Measurements from ENCODE around the gene SNX32.

Gene SNX32

DNA sequence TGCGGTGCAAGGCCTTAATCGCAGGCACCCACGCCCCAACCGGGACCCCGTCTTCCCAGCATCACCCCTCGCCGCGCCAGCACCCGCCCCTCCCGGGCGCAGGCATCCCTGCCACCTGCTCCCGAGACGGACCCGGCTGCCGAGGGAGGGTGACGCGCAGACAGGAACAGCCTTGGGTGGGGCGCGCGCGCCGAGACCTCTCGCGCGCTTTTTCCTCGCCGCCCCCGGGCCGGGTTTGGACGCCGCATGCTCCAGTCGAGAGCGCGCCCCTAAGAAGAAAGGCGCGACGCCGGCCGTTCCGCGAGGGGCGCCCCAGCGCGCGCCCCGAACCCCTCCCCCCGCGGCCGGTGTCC is 23.7 kb downstream of the SNX32 start:
- no peak for DNase-seq (ENCODE audit: low spot score)

DNA sequence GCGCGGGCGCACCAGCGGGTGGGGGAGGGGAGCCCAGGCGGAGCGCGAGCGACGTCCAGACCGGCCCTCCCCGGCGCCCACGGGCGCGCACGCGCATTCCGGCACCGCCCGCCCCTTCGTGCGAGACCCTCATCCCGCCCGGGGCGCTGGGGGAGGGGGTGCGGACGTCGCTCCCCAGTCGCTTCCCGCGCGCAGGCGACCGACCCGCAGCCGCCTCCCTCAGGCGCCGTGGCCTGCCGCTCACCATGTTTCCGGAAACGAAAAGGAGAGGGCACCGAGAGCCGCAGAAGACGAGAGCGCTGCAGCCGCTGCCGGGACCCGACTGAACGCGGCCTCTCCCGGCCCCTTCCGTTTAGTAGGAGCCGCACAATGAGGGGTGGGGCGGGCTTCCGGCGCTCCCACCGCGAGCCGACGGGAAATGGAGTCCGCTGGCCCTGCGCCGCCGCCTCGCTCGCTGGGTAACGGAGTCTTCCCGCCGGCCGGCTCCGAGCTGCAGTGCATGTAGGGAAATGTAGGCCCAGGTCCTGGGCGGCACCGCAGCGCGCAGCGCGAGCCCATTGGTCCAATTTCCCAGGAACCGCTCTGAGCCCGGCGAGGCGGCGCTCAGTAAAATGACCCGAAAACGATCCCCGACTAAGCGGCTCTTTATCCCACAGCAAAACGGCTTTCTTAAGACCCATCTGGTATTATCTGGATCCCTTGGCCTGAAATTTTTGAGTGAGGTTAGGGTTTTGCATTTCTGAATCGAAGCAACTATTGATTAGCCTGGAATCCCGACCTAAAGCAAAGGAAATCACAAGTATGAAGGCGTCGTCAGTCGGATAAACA is 24.3 kb downstream of the SNX32 start, which contains the start of gene CFL1:
Gene CFL1 (minus strand): TSS at position 328 of the 828 bp plus-strand sequence. CDS start 81 bp downstream, at position 247.
- DNase-seq (ENCODE audit: low spot score) = peak; percentile 91

DNA sequence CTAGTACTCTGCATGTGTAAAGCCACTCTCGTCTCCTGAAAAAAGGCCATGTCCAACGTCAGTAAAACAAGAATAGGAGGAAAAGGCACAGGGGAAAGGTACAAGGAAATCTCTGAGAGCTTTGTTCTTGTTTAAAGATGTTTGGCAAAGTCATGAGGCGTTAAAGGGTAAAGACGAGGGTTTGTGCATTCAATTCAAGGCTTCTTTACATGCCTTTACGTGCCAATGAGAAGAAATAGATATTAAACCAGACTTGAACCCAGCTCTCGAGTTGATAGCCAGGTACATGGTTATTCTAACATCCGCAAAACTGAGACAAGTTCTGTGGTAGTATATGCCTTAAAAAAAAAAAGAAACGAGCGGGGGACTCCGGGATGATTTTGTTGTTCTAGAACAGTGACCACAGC is 24.9 kb downstream of the SNX32 start:
- DNase-seq (ENCODE audit: low spot score) = no peak

DNA sequence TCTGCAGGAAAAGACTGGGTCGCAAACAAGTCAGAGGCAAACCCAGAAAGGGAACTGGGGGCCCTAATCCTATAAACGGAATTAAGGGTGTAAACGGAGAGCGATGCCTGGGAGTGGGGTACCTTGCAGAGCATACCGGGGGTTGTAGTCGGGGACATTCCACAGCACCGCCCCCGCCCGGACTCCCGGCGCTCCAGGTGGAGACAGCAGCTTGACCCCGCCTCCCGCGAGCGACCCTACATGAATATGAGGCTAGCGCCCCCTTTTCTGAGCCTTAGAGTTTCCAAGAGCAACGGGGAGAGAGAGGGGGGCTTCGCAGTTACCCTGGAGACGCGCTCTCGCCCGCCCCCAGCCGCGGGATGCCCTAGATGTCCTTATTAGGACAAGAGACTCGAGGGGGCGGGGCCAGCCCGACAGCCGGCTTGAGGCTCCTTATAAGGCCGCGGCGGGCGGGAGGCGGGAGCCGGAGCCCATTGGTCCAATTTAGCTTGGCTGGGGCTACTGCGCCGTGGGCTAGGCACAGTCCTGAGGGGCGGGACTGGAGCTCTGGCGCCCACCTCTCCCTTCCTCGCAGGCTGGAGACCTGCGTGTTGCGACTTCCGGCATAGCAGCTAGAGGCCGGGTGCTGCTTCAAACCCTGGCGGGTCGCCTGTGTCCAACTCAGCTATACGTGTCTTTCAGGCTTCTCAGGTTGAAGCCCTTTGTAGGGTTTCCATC is 25.5 kb downstream of the SNX32 start:
- peak; percentile 95 for DNase-seq (ENCODE audit: low spot score)

GRCh38 chr11:65859812-65860277 is 26.1 kb downstream of the SNX32 start:
- DNase-seq (ENCODE audit: low spot score) = no peak

DNA sequence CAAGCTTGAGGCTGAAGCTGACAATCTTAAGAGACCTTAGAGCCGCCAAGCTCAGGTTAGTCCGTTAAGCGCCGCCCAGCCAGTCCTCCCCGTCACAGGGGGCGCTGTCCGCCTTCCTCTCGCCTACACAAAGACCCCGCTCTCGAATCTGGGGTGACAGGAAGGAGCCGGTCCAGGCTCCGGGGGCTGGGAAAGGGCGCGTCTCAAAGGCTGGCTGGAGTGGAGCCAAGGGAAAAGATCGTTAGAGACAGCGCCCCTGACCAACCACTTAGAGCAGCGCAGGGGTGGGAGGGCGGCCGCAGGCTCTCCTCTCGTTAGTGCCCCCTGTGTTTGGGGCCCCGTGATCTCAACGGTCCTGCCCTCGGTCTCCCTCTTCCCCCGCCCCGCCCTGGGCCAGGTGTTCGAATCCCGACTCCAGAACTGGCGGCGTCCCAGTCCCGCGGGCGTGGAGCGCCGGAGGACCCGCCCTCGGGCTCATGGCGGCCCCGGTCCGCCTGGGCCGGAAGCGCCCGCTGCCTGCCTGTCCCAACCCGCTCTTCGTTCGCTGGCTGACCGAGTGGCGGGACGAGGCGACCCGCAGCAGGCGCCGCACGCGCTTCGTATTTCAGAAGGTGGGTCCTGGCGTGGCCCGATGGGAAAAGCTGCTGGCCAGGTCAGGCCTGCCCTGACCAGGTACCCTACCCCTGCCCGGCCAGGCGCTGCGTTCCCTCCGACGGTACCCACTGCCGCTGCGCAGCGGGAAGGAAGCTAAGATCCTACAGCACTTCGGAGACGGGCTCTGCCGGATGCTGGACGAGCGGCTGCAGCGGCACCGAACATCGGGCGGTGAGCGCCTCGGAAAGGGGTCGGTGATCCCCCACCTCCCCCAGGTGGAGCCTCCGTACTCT is 26.8 kb downstream of the SNX32 start, which contains the start of gene MUS81:
Gene MUS81 (plus strand): TSS at position 156 of the 887 bp plus-strand sequence. CDS start 321 bp downstream, at position 477.
- DNase-seq (ENCODE audit: low spot score) = peak; percentile 93

DNA sequence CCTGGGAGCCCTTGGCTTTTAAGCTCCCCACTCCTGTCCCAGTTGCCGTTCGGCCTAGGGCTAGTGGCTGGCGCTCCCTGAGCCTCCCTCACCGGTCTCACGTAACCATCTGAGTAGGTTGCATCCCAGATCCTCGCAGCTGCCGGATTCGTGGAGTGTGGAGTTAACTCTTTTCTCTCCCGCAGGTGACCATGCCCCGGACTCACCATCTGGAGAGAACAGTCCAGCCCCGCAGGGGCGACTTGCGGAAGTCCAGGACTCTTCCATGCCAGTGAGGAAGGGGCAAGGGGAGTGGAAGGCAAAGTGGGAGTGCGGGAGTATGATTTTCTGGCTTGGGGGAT is 27.4 kb downstream of the SNX32 start:
- DNase-seq (ENCODE audit: low spot score) = no peak

DNA sequence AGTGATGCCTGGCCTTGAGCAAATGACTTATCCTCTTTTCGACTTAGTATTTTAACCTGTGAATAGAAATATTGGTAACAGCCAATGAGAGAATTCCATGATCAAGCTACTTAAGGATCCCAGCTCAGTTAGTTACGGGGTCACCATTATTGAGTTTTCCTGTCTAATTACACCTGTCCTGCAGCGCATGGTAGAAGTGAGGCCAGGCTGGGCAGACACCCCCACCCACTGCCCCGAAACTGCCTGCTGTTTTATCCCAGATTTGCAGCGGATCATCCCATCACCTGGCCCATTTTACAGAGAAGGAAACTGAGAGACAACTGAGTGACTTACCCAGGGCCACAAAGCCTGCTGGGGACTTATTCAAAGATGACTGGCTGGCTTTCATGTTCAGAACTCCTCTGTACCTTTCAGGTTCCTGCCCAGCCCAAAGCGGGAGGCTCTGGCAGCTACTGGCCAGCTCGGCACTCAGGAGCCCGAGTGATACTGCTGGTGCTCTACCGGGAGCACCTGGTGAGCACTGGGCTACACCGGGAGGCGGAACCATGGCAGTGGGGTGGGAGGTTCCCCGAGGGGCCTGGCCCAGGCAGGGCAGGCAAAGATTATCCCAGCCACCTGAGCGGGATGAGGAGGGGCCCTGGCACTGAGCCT is 27.9 kb downstream of the SNX32 start:
- DNase-seq (ENCODE audit: low spot score) = no peak

GRCh38 chr11:65862191-65862735 is 28.5 kb downstream of the SNX32 start:
- no peak for DNase-seq (ENCODE audit: low spot score)

GRCh38 chr11:65862941-65863888 is 29.5 kb downstream of the SNX32 start:
- no peak for DNase-seq (ENCODE audit: low spot score)

DNA sequence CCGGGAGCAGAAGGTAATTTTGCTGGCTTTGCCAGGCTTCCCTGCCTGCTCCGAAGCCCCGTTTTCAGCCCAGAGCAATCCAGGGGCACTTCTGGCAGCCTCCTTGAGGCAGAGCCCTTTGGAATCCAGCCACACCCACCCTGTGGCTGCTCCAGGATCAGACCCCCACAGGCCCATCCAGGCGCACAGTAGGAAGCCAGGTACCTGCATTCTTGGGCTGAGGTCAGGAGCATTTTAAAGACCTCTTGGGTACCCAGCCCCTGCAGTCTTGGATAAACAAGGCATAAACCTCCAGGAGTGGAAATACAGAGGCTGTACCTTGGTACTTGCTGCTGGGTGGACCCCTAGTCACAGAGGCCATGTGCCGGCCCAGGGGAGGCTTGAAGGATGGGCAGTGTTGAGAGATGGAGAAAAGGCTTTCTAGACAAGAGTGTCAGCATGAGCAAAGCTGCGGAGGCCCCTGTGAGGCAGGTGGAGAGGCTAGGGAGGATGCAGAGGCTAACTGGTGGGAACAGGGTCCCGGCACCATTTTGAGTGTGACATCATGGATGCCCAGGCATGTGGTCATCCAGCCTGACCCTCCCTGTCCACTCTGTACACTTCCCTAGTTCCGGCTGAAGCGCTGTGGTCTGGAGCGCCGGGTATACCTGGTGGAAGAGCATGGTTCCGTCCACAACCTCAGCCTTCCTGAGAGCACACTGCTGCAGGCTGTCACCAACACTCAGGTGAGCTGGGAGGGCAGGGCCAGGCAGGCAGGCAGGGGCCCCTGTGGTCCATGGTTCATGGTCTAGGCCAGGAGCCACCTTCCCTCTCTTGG is 30.3 kb downstream of the SNX32 start:
- DNase-seq (ENCODE audit: low spot score) = no peak

- no peak for DNase-seq (ENCODE audit: low spot score)
Observed at GRCh38 chr11:65864706-65865471, 31.1 kb downstream of the SNX32 start.

- no peak for DNase-seq (ENCODE audit: low spot score)
Observed at GRCh38 chr11:65865550-65866172, 31.9 kb downstream of the SNX32 start.

GRCh38 chr11:65866509-65867283 is 32.9 kb downstream of the SNX32 start:
- no peak for DNase-seq (ENCODE audit: low spot score)

- no peak for DNase-seq (ENCODE audit: low spot score)
Observed at GRCh38 chr11:65867284-65868071, 33.7 kb downstream of the SNX32 start.

DNA sequence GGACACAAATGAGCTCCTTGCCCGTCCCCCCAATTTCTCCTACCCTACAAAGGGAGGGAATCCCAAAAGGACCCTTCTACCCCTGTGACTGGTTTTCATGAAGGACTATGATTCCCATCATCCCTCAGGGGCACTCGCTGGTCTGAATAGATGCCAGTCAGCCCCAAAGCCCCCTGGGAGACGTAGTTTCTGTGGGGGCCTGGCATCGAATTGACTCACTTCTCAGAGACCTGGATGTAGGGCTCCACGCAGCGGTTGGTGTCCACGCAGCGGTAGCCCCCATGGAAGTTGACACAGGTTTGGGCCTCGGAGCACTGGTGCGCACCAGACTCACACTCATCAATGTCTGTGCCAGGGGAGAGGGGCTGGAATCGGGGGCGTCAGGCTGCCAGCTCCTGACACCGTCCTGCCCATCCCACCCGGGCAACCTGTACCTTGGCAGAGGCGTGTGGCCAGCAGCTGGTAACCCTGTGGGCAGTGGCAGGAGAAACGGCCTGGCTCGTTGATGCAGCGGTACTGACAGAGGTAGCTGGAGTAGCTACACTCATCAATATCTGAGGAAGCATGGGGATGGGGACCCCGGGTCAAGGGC is 34.4 kb downstream of the SNX32 start:
- no peak for DNase-seq (ENCODE audit: low spot score)
